Measurements from ENCODE around the gene ZC2HC1C. TPM values are rescaled to one million over a fixed set of nuclear protein-coding genes. Genes with fewer than 3 reads are reported as not detected.
A peak's percentile ranks its signal among the peaks of the same experiment; 100 is the strongest.

Gene ZC2HC1C
- total and polyA plus RNA-seq, 9 of the 15 experiments (the other 6 are each of a cell fraction or from before 2014, with no cell fraction given): 6.3 to 9.2 (median 7.7) TPM

DNA sequence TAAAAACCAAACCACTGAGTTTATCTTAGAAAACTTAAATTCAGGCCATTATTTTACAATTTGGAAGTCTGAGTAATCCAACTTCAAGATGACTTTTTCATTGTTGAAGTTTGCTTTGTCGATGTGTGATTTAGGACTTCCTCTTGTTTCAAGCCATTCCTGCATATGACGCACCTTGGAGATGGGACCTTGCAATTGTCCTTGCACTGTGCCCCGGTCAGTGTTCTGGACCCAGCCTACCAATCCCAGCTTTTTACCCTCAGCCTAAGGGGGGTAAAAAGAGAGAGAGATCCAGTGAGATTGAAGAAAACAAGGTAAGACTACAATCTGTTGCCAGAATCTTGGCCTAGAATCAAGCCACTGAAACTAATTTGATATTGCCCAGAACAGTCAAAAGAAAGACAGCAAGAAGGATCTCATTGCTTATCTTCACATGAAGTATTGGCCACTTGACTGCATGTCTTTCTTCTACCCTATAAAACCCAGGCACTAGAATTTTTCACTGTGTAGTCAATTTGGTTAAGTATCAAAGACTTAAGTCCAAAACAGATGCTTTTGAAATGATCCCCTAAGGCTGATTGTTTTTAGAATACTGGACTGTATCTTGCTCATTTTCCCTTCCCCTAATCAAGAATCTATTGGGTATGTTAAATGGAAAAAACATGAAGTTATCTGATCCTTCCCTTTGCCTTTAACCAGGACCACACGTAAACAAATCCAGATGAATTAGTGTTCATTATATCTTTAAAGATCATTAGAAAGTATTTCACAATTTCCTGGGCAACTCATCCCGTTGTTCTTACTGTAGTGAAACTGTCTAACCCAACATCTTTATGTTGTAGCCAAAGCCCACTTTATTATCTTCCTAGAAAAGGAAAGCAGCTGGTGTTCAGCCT is 15.8 kb upstream of the ZC2HC1C start:
- intact Hi-C loops (cut with micrococcal nuclease): no loop called here
- no TSS peak for BruUV-seq (replicated peaks)

DNA sequence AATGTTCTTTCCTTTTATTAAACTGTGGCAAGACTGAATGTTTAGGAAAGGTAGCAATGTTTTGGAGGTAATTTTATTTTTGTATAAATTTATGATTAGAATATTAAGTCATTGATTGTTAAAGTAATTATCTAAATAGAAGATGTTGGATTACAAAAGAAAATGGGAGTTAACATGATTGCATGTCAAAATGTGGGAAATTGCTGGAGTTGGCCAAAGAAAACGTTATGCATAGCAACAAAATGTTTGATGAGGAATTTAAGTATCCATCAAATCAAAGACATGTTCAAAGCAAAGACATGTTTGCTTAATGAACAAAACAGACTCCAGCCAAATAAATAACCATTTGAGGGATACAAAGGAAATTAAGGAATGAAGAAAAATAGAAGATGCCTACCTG is 15.0 kb upstream of the ZC2HC1C start:
- ChIA-PET CTCF (ENCODE audit: low intra/inter-chr PET ratio) (no interaction called here), POLR2A (no interaction called here)
- Histone ChIP-seq H3K4me2 (ENCODE audit: insufficient read depth, low read length) (no peak overlapping the region), H3K9me3 (replicated peaks; ENCODE audit: control insufficient read depth, insufficient read depth, low read depth, low read length) (no peaks in the 10 kb centered on the region), H3K4me3 (no peak overlapping the region), H2AFZ (ENCODE audit: low read depth, low read length) (no peak overlapping the region), H3K27ac (ENCODE audit: extremely low read depth, low read depth, low read length) (no peak overlapping the region), H3K9ac (ENCODE audit: insufficient read depth in 1 of 2, low read depth in 2 of 2, low read length in 2 of 2) (no peak overlapping the region), H3K9me1 (ENCODE audit: control insufficient read depth, insufficient read depth, low read length) (no peaks in the 10 kb centered on the region), H3K79me2 (ENCODE audit: control insufficient read depth, insufficient read depth, low read length) (peaks cover 24% of the 10 kb centered on the region), H3K36me3 (ENCODE audit: control insufficient read depth, insufficient read depth, low read length) (peaks cover 3% of the 10 kb centered on the region; the same call in 2 of the 3 replicates), H3K27me3 (ENCODE audit: control insufficient read depth in 2 of 2, insufficient read depth in 2 of 2, low read length in 2 of 2) (no peaks in the 10 kb centered on the region), H4K20me1 (replicated peaks; ENCODE audit: control insufficient read depth, insufficient read depth, low read length) (no peaks in the 10 kb centered on the region), H3K4me1 (replicated peaks in 1 of 2; ENCODE audit: control insufficient read depth in 2 of 2, insufficient read depth in 2 of 2, low read length in 2 of 2) (peaks cover 0 to 9% of the 10 kb centered on the region in 2 experiments; a peak in 4 of 5 replicates)
- DNase-seq (ENCODE audit: extremely low read depth in 1 of 4, low spot score in 3 of 4) (no peak), ATAC-seq (no peak), FAIRE-seq (no peak)
- TF ChIP-seq ZNF134 (CRISPR knock-in tag; conservative IDR thresholded peaks at IDR 0.05): no peak
- TF ChIP-seq, protein P1, sequence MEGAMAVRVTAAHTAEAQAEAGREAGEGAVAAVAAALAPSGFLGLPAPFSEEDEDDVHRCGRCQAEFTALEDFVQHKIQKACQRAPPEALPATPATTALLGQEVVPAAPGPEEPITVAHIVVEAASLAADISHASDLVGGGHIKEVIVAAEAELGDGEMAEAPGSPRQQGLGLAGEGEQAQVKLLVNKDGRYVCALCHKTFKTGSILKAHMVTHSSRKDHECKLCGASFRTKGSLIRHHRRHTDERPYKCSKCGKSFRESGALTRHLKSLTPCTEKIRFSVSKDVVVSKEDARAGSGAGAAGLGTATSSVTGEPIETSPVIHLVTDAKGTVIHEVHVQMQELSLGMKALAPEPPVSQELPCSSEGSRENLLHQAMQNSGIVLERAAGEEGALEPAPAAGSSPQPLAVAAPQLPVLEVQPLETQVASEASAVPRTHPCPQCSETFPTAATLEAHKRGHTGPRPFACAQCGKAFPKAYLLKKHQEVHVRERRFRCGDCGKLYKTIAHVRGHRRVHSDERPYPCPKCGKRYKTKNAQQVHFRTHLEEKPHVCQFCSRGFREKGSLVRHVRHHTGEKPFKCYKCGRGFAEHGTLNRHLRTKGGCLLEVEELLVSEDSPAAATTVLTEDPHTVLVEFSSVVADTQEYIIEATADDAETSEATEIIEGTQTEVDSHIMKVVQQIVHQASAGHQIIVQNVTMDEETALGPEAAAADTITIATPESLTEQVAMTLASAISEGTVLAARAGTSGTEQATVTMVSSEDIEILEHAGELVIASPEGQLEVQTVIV (CRISPR knock-in tag; IDR thresholded peaks at IDR 0.05; ENCODE audit: borderline replicate concordance): no peak
- intact Hi-C loops (cut with micrococcal nuclease): no loop called here
- in situ Hi-C loops (cut with MboI): no loop called here
- BruUV-seq (replicated peaks): no TSS peak
- WGBS (ENCODE audit: insufficient coverage, low coverage, missing lambda C conversion rate): 44% methylated on average over 1 of the region's 1 CpG

More for the DNA sequence above, 15.8 kb upstream of the ZC2HC1C start:
- ChIA-PET POLR2A (no interaction called here), CTCF (ENCODE audit: low intra/inter-chr PET ratio) (no interaction called here)
- no peak for FAIRE-seq
- no peak overlapping the region for H3K4me3 ChIP-seq
- H3K27me3 ChIP-seq (ENCODE audit: control insufficient read depth in 2 of 2, insufficient read depth in 2 of 2, low read length in 2 of 2): no peaks in the 10 kb centered on the region
- DNase-seq (ENCODE audit: extremely low read depth in 1 of 4, low spot score in 3 of 4): no peak
- 48% methylated on average over 5 of the region's 5 CpGs for WGBS (ENCODE audit: insufficient coverage, low coverage, missing lambda C conversion rate)
- no peak overlapping the region for H3K4me2 ChIP-seq (ENCODE audit: insufficient read depth, low read length)
- H3K4me1 ChIP-seq (replicated peaks in 1 of 2; ENCODE audit: control insufficient read depth in 2 of 2, insufficient read depth in 2 of 2, low read length in 2 of 2): peaks cover 0 to 9% of the 10 kb centered on the region in 2 experiments; a peak in 4 of 5 replicates
- peaks cover 8% of the 10 kb centered on the region; the same call in 2 of the 3 replicates for H3K36me3 ChIP-seq (ENCODE audit: control insufficient read depth, insufficient read depth, low read length)
- H3K9me1 ChIP-seq (ENCODE audit: control insufficient read depth, insufficient read depth, low read length): no peaks in the 10 kb centered on the region
- H3K9ac ChIP-seq (ENCODE audit: insufficient read depth in 1 of 2, low read depth in 2 of 2, low read length in 2 of 2): no peak overlapping the region
- H3K27ac ChIP-seq (ENCODE audit: extremely low read depth, low read depth, low read length): peak overlapping the region; percentile 19; the same call in 1 of the 3 replicates
- in situ Hi-C loops (cut with MboI): no loop called here
- ATAC-seq: no peak
- 0 out of 2 replicates have a peak, but pooled peaks have one; percentile 7 for TF ChIP-seq SPI1 (IDR thresholded peaks at IDR 0.05; ENCODE audit: borderline replicate concordance, low read depth, low read length)
- no peak for TF ChIP-seq KDM2B (CRISPR knock-in tag; IDR thresholded peaks at IDR 0.05)
- H3K9me3 ChIP-seq (replicated peaks; ENCODE audit: control insufficient read depth, insufficient read depth, low read depth, low read length): no peaks in the 10 kb centered on the region
- H3K79me2 ChIP-seq (ENCODE audit: control insufficient read depth, insufficient read depth, low read length): peaks cover 27% of the 10 kb centered on the region
- H4K20me1 ChIP-seq (replicated peaks; ENCODE audit: control insufficient read depth, insufficient read depth, low read length): no peaks in the 10 kb centered on the region
- H2AFZ ChIP-seq (ENCODE audit: low read depth, low read length): no peak overlapping the region

All from K562 (cell line).